ENCODE results near the gene RTP1. TPM values are rescaled to one million over a fixed set of nuclear protein-coding genes. Genes with fewer than 3 reads are reported as not detected.

Gene RTP1, protein sequence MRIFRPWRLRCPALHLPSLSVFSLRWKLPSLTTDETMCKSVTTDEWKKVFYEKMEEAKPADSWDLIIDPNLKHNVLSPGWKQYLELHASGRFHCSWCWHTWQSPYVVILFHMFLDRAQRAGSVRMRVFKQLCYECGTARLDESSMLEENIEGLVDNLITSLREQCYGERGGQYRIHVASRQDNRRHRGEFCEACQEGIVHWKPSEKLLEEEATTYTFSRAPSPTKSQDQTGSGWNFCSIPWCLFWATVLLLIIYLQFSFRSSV
- total RNA-seq = not detected in 2 replicates

DNA sequence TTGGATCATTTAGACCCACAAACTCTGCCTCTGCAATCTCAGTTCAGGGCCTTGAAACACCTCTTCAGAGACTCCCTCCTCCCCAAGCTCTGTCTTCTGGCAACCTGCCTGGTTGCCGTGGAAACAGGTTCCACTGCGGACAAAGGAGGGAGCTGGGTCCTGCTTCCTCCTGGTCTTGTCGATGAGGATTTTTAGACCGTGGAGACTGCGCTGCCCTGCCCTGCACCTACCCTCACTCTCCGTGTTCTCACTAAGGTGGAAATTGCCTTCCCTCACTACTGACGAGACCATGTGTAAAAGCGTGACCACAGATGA, at the start of gene RTP1:
Gene RTP1, plus strand, starts transcription at position 152 of the 315 bp plus-strand sequence. Its CDS starts 30 bp downstream, at position 182.

Other genes with a start within 250 kb of the RTP1 start
- gene RPL39L, start 58.0 kb upstream of the RTP1 start, total RNA-seq = 35.7 and 76.0 TPM in 2 replicates
- gene MASP1, start 94.3 kb downstream of the RTP1 start, total RNA-seq = 51.3 and 52.5 TPM in 2 replicates
- 2.1 and 2.9 TPM in 2 replicates for gene RTP4, start 170.9 kb downstream of the RTP1 start, total RNA-seq